Stimulated activated CD4-positive, alpha-beta T cell treated with anti-CD3 and anti-CD28 coated beads, TNF-alpha, amount 100 ng/mL, for 24 hours (primary cell): Measurements from ENCODE around the gene RBMS1.

Experiments used
- DNase-seq, 3 experiments: peaks; one replicate each; pipeline ENCODE4 v3.0.0-alpha.2; 2020; ENCODE audit warnings: low read depth in 3 of 3

The RBMS1 gene

GRCh38 chr2:160224507-160224906, 269.1 kb downstream of the RBMS1 start:
- no peak for DNase-seq

GRCh38 chr2:160224060-160224459, 269.5 kb downstream of the RBMS1 start:
- DNase-seq = peak; percentile 14 to 33 (median 17)

- no peak for DNase-seq
Measured at GRCh38 chr2:160223560-160223959, 270.0 kb downstream of the RBMS1 start.

GRCh38 chr2:160222546-160223283, 270.9 kb downstream of the RBMS1 start:
- no peak for DNase-seq
